ENCODE measurements around the gene PTPN12.
"Not testable (repeated sequence)": the region's sequence is repeated elsewhere in the genome, so short reads cannot be mapped to it uniquely, and the experiment has no call there.

Gene PTPN12

GRCh38 chr7:77536413-77537135, 521 bp upstream of the PTPN12 start:
- in situ Hi-C loops (cut with MboI; ENCODE audit: low pct_unique_long_range_greater_than_20kb, low sequenced_read_pairs): no loop called here
- peak; percentile 94 for DNase-seq

GRCh38 chr7:77537778-77538280, 734 bp downstream of the PTPN12 start:
- in situ Hi-C loops (cut with MboI; ENCODE audit: low pct_unique_long_range_greater_than_20kb, low sequenced_read_pairs): no loop called here
- peak; percentile 49 for DNase-seq

GRCh38 chr7:77538281-77539212, 1.5 kb downstream of the PTPN12 start:
- in situ Hi-C loops (cut with MboI; ENCODE audit: low pct_unique_long_range_greater_than_20kb, low sequenced_read_pairs): no loop called here
- DNase-seq: peak; percentile 73

- DNase-seq: no peak
- in situ Hi-C loops (cut with MboI; ENCODE audit: low pct_unique_long_range_greater_than_20kb, low sequenced_read_pairs): no loop called here
These were observed 3.3 kb downstream of the PTPN12 start for GRCh38 chr7:77540402-77540822.

GRCh38 chr7:77540993-77541392, 3.9 kb downstream of the PTPN12 start:
- DNase-seq; in situ Hi-C loops (cut with MboI; ENCODE audit: low pct_unique_long_range_greater_than_20kb, low sequenced_read_pairs): not testable (repeated sequence)

GRCh38 chr7:77542409-77542808, 5.3 kb downstream of the PTPN12 start:
- no peak for DNase-seq
- in situ Hi-C loops (cut with MboI; ENCODE audit: low pct_unique_long_range_greater_than_20kb, low sequenced_read_pairs): no loop called here

- no peak for DNase-seq
- in situ Hi-C loops (cut with MboI; ENCODE audit: low pct_unique_long_range_greater_than_20kb, low sequenced_read_pairs): no loop called here
These were observed 5.8 kb downstream of the PTPN12 start for GRCh38 chr7:77542895-77543294.

GRCh38 chr7:77543910-77544309, 6.8 kb downstream of the PTPN12 start:
- in situ Hi-C loops (cut with MboI; ENCODE audit: low pct_unique_long_range_greater_than_20kb, low sequenced_read_pairs): no loop called here
- no peak for DNase-seq

GRCh38 chr7:77544518-77544917, 7.4 kb downstream of the PTPN12 start:
- in situ Hi-C loops (cut with MboI; ENCODE audit: low pct_unique_long_range_greater_than_20kb, low sequenced_read_pairs): no loop called here
- no peak for DNase-seq

GRCh38 chr7:77548206-77548605, 11.1 kb downstream of the PTPN12 start:
- no peak for DNase-seq
- in situ Hi-C loops (cut with MboI; ENCODE audit: low pct_unique_long_range_greater_than_20kb, low sequenced_read_pairs): no loop called here

GRCh38 chr7:77549106-77549870, 12.2 kb downstream of the PTPN12 start:
- in situ Hi-C loops (cut with MboI; ENCODE audit: low pct_unique_long_range_greater_than_20kb, low sequenced_read_pairs): no loop called here

GRCh38 chr7:77550586-77550985, 13.5 kb downstream of the PTPN12 start:
- in situ Hi-C loops (cut with MboI; ENCODE audit: low pct_unique_long_range_greater_than_20kb, low sequenced_read_pairs): no loop called here
- DNase-seq: no peak

More at GRCh38 chr7:77549106-77549870, 12.2 kb downstream of the PTPN12 start:
- DNase-seq: no peak

GRCh38 chr7:77553123-77553522, 16.0 kb downstream of the PTPN12 start:
- DNase-seq: no peak
- in situ Hi-C loops (cut with MboI; ENCODE audit: low pct_unique_long_range_greater_than_20kb, low sequenced_read_pairs): no loop called here

- in situ Hi-C loops (cut with MboI; ENCODE audit: low pct_unique_long_range_greater_than_20kb, low sequenced_read_pairs): no loop called here
These were observed 21.3 kb downstream of the PTPN12 start for GRCh38 chr7:77558284-77558967.

GRCh38 chr7:77561352-77561751, 24.3 kb downstream of the PTPN12 start:
- in situ Hi-C loops (cut with MboI; ENCODE audit: low pct_unique_long_range_greater_than_20kb, low sequenced_read_pairs): no loop called here

More at GRCh38 chr7:77558284-77558967, 21.3 kb downstream of the PTPN12 start:
- no peak for DNase-seq

GRCh38 chr7:77563275-77563674, 26.2 kb downstream of the PTPN12 start:
- in situ Hi-C loops (cut with MboI; ENCODE audit: low pct_unique_long_range_greater_than_20kb, low sequenced_read_pairs): no loop called here
- DNase-seq: no peak

More at GRCh38 chr7:77561352-77561751, 24.3 kb downstream of the PTPN12 start:
- no peak for DNase-seq

- in situ Hi-C loops (cut with MboI; ENCODE audit: low pct_unique_long_range_greater_than_20kb, low sequenced_read_pairs): no loop called here
These were observed 28.8 kb downstream of the PTPN12 start for GRCh38 chr7:77565917-77566316.

GRCh38 chr7:77566421-77566820, 29.3 kb downstream of the PTPN12 start:
- no peak for DNase-seq
- in situ Hi-C loops (cut with MboI; ENCODE audit: low pct_unique_long_range_greater_than_20kb, low sequenced_read_pairs): no loop called here

More at GRCh38 chr7:77565917-77566316, 28.8 kb downstream of the PTPN12 start:
- DNase-seq: no peak
